ENCODE results near the gene SERGEF.

DNA sequence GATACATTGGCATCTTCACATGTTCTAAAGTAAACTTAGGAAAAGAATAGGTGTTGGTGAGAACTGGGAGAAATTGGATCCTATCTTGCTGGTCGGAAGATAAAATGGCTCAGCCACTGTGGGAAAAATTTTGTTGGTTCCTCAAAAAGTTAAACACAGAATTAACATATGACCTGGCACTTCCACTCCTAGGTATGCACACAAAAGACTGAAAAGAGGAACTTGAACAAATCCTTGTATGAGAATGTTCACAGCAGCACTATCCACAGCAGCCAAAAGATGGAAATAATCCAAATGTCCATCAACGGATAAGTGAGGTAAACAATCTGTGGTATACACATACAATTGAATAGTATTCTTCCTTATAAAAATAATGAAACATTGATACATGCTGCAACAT, 38.0 kb upstream of the SERGEF start:
- TF ChIP-seq POLR2AphosphoS5 (IDR thresholded peaks at IDR 0.05) (no peak), CTCF (IDR thresholded peaks at IDR 0.05) (no peak)

All from esophagus muscularis mucosa (tissue), 3 donors.